Stimulated activated naive CD4-positive, alpha-beta T cell treated with Interleukin-2 at 50 U/mL for 16 hours (primary cell): Measurements from ENCODE around the gene RABL2A.
"Not testable (repeated sequence)": the region's sequence is repeated elsewhere in the genome, so short reads cannot be mapped to it uniquely, and the experiment has no call there.

Source experiments
- DNase-seq: peaks from one replicate; lab custom pipeline; 2025; lab: John Stamatoyannopoulos, UW

Gene RABL2A

GRCh38 chr2:113685471-113685870 is 58.4 kb downstream of the RABL2A start:
- DNase-seq = no peak

GRCh38 chr2:113686537-113686936 is 59.5 kb downstream of the RABL2A start:
- no peak for DNase-seq

- not testable (repeated sequence) for DNase-seq
Measured at GRCh38 chr2:113690871-113691270, 63.8 kb downstream of the RABL2A start.
